DMS53 treated with DMSO at 0.1 percent for 48 hours (cell line): Measurements from ENCODE around the gene ZNF793.

Experiments used
- DNase-seq: peaks from one replicate; lab custom pipeline; 2025; ENCODE audit not compliant: unreplicated experiment; lab: John Stamatoyannopoulos, UW

Gene ZNF793

DNA sequence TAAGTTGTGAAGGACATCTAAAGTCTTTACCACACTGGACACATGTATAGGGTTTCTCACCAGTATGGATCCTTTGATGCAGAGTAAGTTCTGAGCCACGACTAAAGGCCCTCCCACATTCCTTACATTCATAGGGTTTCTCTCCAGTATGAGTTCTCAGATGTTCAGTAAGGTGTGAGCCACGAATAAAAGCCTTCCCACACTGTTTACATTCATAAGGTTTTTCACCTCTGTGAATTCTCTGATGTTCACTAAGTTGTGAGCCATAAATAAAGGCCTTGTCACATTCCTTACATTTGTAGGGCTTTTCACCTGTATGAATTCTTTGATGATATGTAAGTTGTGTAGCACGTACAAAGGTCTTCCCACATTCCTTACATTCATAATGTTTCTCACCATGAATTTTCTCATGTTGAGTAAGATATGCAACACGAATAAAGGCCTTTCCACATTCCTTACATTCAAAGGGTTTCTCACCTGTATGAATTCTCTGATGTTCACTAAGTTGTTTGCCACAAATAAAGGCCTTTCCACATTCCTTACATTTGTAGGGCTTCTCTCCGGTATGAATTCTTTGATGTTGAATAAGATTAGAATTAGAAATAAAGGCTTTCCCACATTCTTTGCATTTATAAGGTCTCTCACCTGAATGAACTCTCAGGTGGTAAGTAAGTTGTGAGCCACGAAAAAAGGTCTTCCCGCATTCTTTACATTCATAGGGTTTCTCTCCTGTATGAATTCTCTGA, 58.1 kb downstream of the ZNF793 start:
- no peak for DNase-seq

DNA sequence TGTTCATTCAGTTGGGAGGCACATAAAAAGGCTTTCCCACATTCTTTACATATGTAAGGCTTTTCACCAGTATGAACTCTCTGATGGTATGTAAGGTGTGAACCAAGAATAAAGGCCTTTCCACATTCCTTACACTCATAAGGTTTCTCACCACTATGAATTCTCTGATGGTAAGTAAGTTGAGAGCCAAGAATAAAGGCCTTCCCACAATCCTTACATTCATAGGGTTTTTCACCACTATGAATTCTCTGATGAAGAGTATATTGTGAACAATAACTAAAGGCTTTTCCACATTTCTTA, 58.6 kb downstream of the ZNF793 start:
- no peak for DNase-seq

- no peak for DNase-seq
Measured at GRCh38 chr19:37572203-37572602, 65.5 kb downstream of the ZNF793 start.

- no peak for DNase-seq
Measured at GRCh38 chr19:37583340-37583739, 76.6 kb downstream of the ZNF793 start.
